ENCODE results near the gene FAM53B. TPM values are rescaled to one million over a fixed set of nuclear protein-coding genes. Genes with fewer than 3 reads are reported as not detected.

Gene FAM53B
- total RNA-seq, 1 donor from 2014 or later = 19.3 TPM

- intact Hi-C loops (cut with micrococcal nuclease) = no loop called here
- Mint-ChIP-seq H3K9me3 (no peaks in the 10 kb centered on the region), H3K36me3 (ENCODE audit: low read depth) (peaks cover 16% of the 10 kb centered on the region), H3K27ac (no peak overlapping the region), H3K4me3 (ENCODE audit: low read depth) (no peak overlapping the region), H3K4me1 (ENCODE audit: low read depth) (peaks cover 12% of the 10 kb centered on the region), H3K27me3 (ENCODE audit: low read depth) (no peaks in the 10 kb centered on the region)
- DNase-seq (ENCODE audit: low spot score) = no peak
Measured at GRCh38 chr10:124671486-124672075, 72.6 kb downstream of the FAM53B start.

GRCh38 chr10:124670849-124671248, 73.3 kb downstream of the FAM53B start:
- H3K27ac Mint-ChIP-seq = no peak overlapping the region
- H3K4me3 Mint-ChIP-seq (ENCODE audit: low read depth) = no peak overlapping the region
- DNase-seq (ENCODE audit: low spot score) = no peak
- H3K4me1 Mint-ChIP-seq (ENCODE audit: low read depth) = peaks cover 12% of the 10 kb centered on the region
- no peaks in the 10 kb centered on the region for H3K27me3 Mint-ChIP-seq (ENCODE audit: low read depth)
- H3K9me3 Mint-ChIP-seq = no peaks in the 10 kb centered on the region
- intact Hi-C loops (cut with micrococcal nuclease) = no loop called here
- peaks cover 10% of the 10 kb centered on the region for H3K36me3 Mint-ChIP-seq (ENCODE audit: low read depth)

GRCh38 chr10:124669824-124670654, 74.1 kb downstream of the FAM53B start:
- Mint-ChIP-seq H3K36me3 (ENCODE audit: low read depth) (peaks cover 6% of the 10 kb centered on the region), H3K27ac (no peak overlapping the region), H3K4me1 (ENCODE audit: low read depth) (peaks cover 12% of the 10 kb centered on the region), H3K9me3 (no peaks in the 10 kb centered on the region), H3K27me3 (ENCODE audit: low read depth) (no peaks in the 10 kb centered on the region), H3K4me3 (ENCODE audit: low read depth) (no peak overlapping the region)
- intact Hi-C loops (cut with micrococcal nuclease) = no loop called here
- no peak for DNase-seq (ENCODE audit: low spot score)

- H3K4me1 Mint-ChIP-seq (ENCODE audit: low read depth) = peaks cover 10% of the 10 kb centered on the region
- no peaks in the 10 kb centered on the region for H3K9me3 Mint-ChIP-seq
- intact Hi-C loops (cut with micrococcal nuclease) = no loop called here
- peaks cover 4% of the 10 kb centered on the region for H3K36me3 Mint-ChIP-seq (ENCODE audit: low read depth)
- no peak overlapping the region for H3K4me3 Mint-ChIP-seq (ENCODE audit: low read depth)
- H3K27me3 Mint-ChIP-seq (ENCODE audit: low read depth) = no peaks in the 10 kb centered on the region
- H3K27ac Mint-ChIP-seq = no peak overlapping the region
- no peak for DNase-seq (ENCODE audit: low spot score)
Measured at GRCh38 chr10:124669141-124669823, 74.9 kb downstream of the FAM53B start.

- Mint-ChIP-seq H3K27me3 (ENCODE audit: low read depth) (no peaks in the 10 kb centered on the region), H3K4me3 (ENCODE audit: low read depth) (no peak overlapping the region), H3K36me3 (ENCODE audit: low read depth) (peaks cover 4% of the 10 kb centered on the region), H3K4me1 (ENCODE audit: low read depth) (peaks cover 10% of the 10 kb centered on the region), H3K27ac (no peak overlapping the region), H3K9me3 (no peaks in the 10 kb centered on the region)
- intact Hi-C loops (cut with micrococcal nuclease) = no loop called here
- DNase-seq (ENCODE audit: low spot score) = no peak
Measured at GRCh38 chr10:124668517-124669051, 75.6 kb downstream of the FAM53B start.

- intact Hi-C loops (cut with micrococcal nuclease) = no loop called here
- H3K36me3 Mint-ChIP-seq (ENCODE audit: low read depth) = peaks cover 4% of the 10 kb centered on the region
- no peaks in the 10 kb centered on the region for H3K9me3 Mint-ChIP-seq
- no peak overlapping the region for H3K4me3 Mint-ChIP-seq (ENCODE audit: low read depth)
- H3K27me3 Mint-ChIP-seq (ENCODE audit: low read depth) = no peaks in the 10 kb centered on the region
- no peak for DNase-seq (ENCODE audit: low spot score)
- no peak overlapping the region for H3K27ac Mint-ChIP-seq
- peaks cover 10% of the 10 kb centered on the region for H3K4me1 Mint-ChIP-seq (ENCODE audit: low read depth)
Measured at GRCh38 chr10:124667425-124668345, 76.5 kb downstream of the FAM53B start.

GRCh38 chr10:124666494-124666893, 77.7 kb downstream of the FAM53B start:
- Mint-ChIP-seq H3K27ac (no peak overlapping the region), H3K36me3 (ENCODE audit: low read depth) (peaks cover 4% of the 10 kb centered on the region), H3K27me3 (ENCODE audit: low read depth) (no peaks in the 10 kb centered on the region), H3K9me3 (no peaks in the 10 kb centered on the region), H3K4me1 (ENCODE audit: low read depth) (peaks cover 3% of the 10 kb centered on the region), H3K4me3 (ENCODE audit: low read depth) (no peak overlapping the region)
- DNase-seq (ENCODE audit: low spot score) = no peak
- intact Hi-C loops (cut with micrococcal nuclease) = no loop called here

GRCh38 chr10:124665980-124666379, 78.2 kb downstream of the FAM53B start:
- intact Hi-C loops (cut with micrococcal nuclease) = no loop called here
- no peak overlapping the region for H3K4me3 Mint-ChIP-seq (ENCODE audit: low read depth)
- DNase-seq (ENCODE audit: low spot score) = no peak
- H3K27me3 Mint-ChIP-seq (ENCODE audit: low read depth) = no peaks in the 10 kb centered on the region
- H3K27ac Mint-ChIP-seq = no peak overlapping the region
- H3K4me1 Mint-ChIP-seq (ENCODE audit: low read depth) = no peaks in the 10 kb centered on the region
- no peaks in the 10 kb centered on the region for H3K9me3 Mint-ChIP-seq
- H3K36me3 Mint-ChIP-seq (ENCODE audit: low read depth) = peaks cover 4% of the 10 kb centered on the region

GRCh38 chr10:124665558-124665957, 78.6 kb downstream of the FAM53B start:
- H3K36me3 Mint-ChIP-seq (ENCODE audit: low read depth) = peaks cover 4% of the 10 kb centered on the region
- intact Hi-C loops (cut with micrococcal nuclease) = no loop called here
- H3K4me3 Mint-ChIP-seq (ENCODE audit: low read depth) = no peak overlapping the region
- no peak overlapping the region for H3K27ac Mint-ChIP-seq
- H3K27me3 Mint-ChIP-seq (ENCODE audit: low read depth) = no peaks in the 10 kb centered on the region
- no peaks in the 10 kb centered on the region for H3K4me1 Mint-ChIP-seq (ENCODE audit: low read depth)
- no peaks in the 10 kb centered on the region for H3K9me3 Mint-ChIP-seq
- no peak for DNase-seq (ENCODE audit: low spot score)

GRCh38 chr10:124665091-124665490, 79.1 kb downstream of the FAM53B start:
- DNase-seq (ENCODE audit: low spot score) = no peak
- Mint-ChIP-seq H3K27ac (no peak overlapping the region), H3K36me3 (ENCODE audit: low read depth) (peaks cover 4% of the 10 kb centered on the region), H3K4me1 (ENCODE audit: low read depth) (peaks cover under 1% of the 10 kb centered on the region), H3K4me3 (ENCODE audit: low read depth) (no peak overlapping the region), H3K27me3 (ENCODE audit: low read depth) (no peaks in the 10 kb centered on the region), H3K9me3 (no peaks in the 10 kb centered on the region)
- intact Hi-C loops (cut with micrococcal nuclease) = no loop called here

GRCh38 chr10:124663766-124664360, 80.3 kb downstream of the FAM53B start:
- peaks cover 4% of the 10 kb centered on the region for H3K36me3 Mint-ChIP-seq (ENCODE audit: low read depth)

GRCh38 chr10:124663228-124663627, 81.0 kb downstream of the FAM53B start:
- no peak for DNase-seq (ENCODE audit: low spot score)
- intact Hi-C loops (cut with micrococcal nuclease) = no loop called here
- Mint-ChIP-seq H3K4me1 (ENCODE audit: low read depth) (peaks cover 10% of the 10 kb centered on the region), H3K4me3 (ENCODE audit: low read depth) (no peak overlapping the region), H3K27me3 (ENCODE audit: low read depth) (no peaks in the 10 kb centered on the region), H3K27ac (no peak overlapping the region), H3K9me3 (no peaks in the 10 kb centered on the region), H3K36me3 (ENCODE audit: low read depth) (peaks cover 4% of the 10 kb centered on the region)

More at GRCh38 chr10:124663766-124664360, 80.3 kb downstream of the FAM53B start:
- Mint-ChIP-seq H3K4me3 (ENCODE audit: low read depth) (no peak overlapping the region), H3K27me3 (ENCODE audit: low read depth) (no peaks in the 10 kb centered on the region), H3K9me3 (no peaks in the 10 kb centered on the region), H3K27ac (no peak overlapping the region), H3K4me1 (ENCODE audit: low read depth) (peaks cover 10% of the 10 kb centered on the region)
- intact Hi-C loops (cut with micrococcal nuclease) = no loop called here
- no peak for DNase-seq (ENCODE audit: low spot score)
